ENCODE measurements around the gene RNF167. TPM values are rescaled to one million over a fixed set of nuclear protein-coding genes. Genes with fewer than 3 reads are reported as not detected.

The RNF167 gene
- total and polyA plus RNA-seq, 2 of the 13 experiments (the other 11 are each of a cell fraction or from before 2014, with no cell fraction given), result 44.1 to 45.4 TPM

GRCh38 chr17:4949321-4950074 lies 9.4 kb downstream of the RNF167 start (continued):
- TF ChIP-seq ZBTB40 (IDR thresholded peaks at IDR 0.05) (no peak), ZBTB40 (CRISPR knock-in tag; IDR thresholded peaks at IDR 0.05) (peak; percentile 57; the same call in 1 of the 2 replicates), PRMT3 (CRISPR knock-in tag; IDR thresholded peaks at IDR 0.05; ENCODE audit: borderline replicate concordance, low read depth) (no peak), MXI1 (IDR thresholded peaks at IDR 0.05; ENCODE audit: borderline replicate concordance, low read depth, low read length) (peak; percentile 67; the same call in 1 of the 3 replicates), PHF20 (CRISPR knock-in tag; IDR thresholded peaks at IDR 0.05) (peak; percentile 17; the same call in 1 of the 2 replicates), MIXL1 (CRISPR knock-in tag; IDR thresholded peaks at IDR 0.05) (no peak), XBP1 (CRISPR knock-in tag; IDR thresholded peaks at IDR 0.05) (no peak), ZSCAN21 (CRISPR knock-in tag; IDR thresholded peaks at IDR 0.05; ENCODE audit: borderline replicate concordance) (peak; percentile 71; the same call in 1 of the 2 replicates)
- TF ChIP-seq, protein P1, sequence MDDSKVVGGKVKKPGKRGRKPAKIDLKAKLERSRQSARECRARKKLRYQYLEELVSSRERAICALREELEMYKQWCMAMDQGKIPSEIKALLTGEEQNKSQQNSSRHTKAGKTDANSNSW (CRISPR knock-in tag; IDR thresholded peaks at IDR 0.05; ENCODE audit: borderline replicate concordance), result no peak
- TF ChIP-seq, protein P2, sequence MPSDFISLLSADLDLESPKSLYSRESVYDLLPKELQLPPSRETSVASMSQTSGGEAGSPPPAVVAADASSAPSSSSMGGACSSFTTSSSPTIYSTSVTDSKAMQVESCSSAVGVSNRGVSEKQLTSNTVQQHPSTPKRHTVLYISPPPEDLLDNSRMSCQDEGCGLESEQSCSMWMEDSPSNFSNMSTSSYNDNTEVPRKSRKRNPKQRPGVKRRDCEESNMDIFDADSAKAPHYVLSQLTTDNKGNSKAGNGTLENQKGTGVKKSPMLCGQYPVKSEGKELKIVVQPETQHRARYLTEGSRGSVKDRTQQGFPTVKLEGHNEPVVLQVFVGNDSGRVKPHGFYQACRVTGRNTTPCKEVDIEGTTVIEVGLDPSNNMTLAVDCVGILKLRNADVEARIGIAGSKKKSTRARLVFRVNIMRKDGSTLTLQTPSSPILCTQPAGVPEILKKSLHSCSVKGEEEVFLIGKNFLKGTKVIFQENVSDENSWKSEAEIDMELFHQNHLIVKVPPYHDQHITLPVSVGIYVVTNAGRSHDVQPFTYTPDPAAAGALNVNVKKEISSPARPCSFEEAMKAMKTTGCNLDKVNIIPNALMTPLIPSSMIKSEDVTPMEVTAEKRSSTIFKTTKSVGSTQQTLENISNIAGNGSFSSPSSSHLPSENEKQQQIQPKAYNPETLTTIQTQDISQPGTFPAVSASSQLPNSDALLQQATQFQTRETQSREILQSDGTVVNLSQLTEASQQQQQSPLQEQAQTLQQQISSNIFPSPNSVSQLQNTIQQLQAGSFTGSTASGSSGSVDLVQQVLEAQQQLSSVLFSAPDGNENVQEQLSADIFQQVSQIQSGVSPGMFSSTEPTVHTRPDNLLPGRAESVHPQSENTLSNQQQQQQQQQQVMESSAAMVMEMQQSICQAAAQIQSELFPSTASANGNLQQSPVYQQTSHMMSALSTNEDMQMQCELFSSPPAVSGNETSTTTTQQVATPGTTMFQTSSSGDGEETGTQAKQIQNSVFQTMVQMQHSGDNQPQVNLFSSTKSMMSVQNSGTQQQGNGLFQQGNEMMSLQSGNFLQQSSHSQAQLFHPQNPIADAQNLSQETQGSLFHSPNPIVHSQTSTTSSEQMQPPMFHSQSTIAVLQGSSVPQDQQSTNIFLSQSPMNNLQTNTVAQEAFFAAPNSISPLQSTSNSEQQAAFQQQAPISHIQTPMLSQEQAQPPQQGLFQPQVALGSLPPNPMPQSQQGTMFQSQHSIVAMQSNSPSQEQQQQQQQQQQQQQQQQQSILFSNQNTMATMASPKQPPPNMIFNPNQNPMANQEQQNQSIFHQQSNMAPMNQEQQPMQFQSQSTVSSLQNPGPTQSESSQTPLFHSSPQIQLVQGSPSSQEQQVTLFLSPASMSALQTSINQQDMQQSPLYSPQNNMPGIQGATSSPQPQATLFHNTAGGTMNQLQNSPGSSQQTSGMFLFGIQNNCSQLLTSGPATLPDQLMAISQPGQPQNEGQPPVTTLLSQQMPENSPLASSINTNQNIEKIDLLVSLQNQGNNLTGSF (CRISPR knock-in tag; IDR thresholded peaks at IDR 0.05), result peak; percentile 63; the same call in 1 of the 2 replicates
- TF ChIP-seq, protein P3, sequence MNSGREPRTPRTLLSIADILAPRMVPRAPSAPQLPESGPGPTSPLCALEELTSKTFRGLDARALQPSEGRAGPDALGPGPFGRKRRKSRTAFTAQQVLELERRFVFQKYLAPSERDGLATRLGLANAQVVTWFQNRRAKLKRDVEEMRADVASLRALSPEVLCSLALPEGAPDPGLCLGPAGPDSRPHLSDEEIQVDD (CRISPR knock-in tag; IDR thresholded peaks at IDR 0.05; ENCODE audit: borderline replicate concordance), result no peak

All from HepG2 (cell line).